Right lobe of liver (tissue), 4 donors: ENCODE data around the gene TRRAP.

Experiments
- CTCF ChIP-seq, 4 donors: fragments of 200-600 bp in 3 of 4; fragments of 450-650 bp in 1 of 4; IDR thresholded peaks; one replicate each; pipeline versions ENCODE4 v1.5.1 to v1.8.0; 2016 to 2022; ENCODE audit warnings: antibody characterized with exemption in 4 of 4, mild to moderate bottlenecking in 2 of 4
- POLR2A ChIP-seq: fragments of 450-650 bp; IDR thresholded peaks from one replicate; pipeline ENCODE4 v1.6.1; 2017; ENCODE audit warnings: antibody characterized with exemption, mild to moderate bottlenecking
- donor health status: DM: no; HTN: no; CAD: no.
- donor health status: DM: no; HTN: no; CAD: no.
- donor health status: DM: no; HTN: yes; CAD: no.

DNA sequence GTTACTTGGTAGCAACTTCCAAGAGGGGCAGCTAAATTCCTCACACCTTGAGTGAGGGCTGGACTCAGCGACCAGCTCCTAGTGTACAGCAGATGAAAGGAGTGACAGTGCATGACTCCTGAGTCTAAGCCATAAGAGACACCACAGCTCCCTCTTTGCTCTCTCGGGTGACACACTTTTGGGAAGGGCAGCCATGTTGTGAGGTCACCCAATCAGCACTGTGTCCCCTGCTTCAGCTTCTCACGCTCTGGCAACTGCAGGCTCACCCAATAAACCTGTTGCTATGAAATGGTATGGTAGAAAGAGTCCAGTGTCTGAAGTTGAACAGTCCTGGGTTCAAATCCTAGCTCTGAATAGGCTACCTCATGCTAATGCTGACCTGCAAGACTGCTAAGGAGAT lies 29.4 kb upstream of the TRRAP start:
- TF ChIP-seq CTCF (IDR thresholded peaks at IDR 0.05) (no peak), POLR2A (no peak)
